GM12878 (cell line): Measurements from ENCODE around the gene CISTR. TPM values are rescaled to one million over a fixed set of nuclear protein-coding genes. Genes with fewer than 3 reads are reported as not detected.
"Not testable (repeated sequence)": the region's sequence is repeated elsewhere in the genome, so short reads cannot be mapped to it uniquely, and the experiment has no call there.

Source experiments
- ATAC-seq: fragments of 200-7000 bp; cut with Tn5 transposase; 3 replicates; pipeline ENCODE4 v1.9.1; 2020; ENCODE audit warnings: mild to moderate bottlenecking, moderate library complexity
- BruUV-seq: library from RNA; stranded (reverse); fragments of 400-500 nt; replicated peaks from 2 replicates; lab custom pipeline; 2021; lab: Mats Ljungman, UMichigan
- CTCF ChIA-PET: fragments of 300-600 bp; sonication (Branson Sonifier 250); formaldehyde crosslinking; extraction: SDS; loops from one replicate; lab custom pipeline; 2021; ENCODE audit warnings: inconsistent platforms; lab: Yijun Ruan, JAX
- POLR2A ChIA-PET: fragments of 350-600 bp; formaldehyde crosslinking; extraction: SDS; loops from one replicate; lab custom pipeline; 2021; ENCODE audit warnings: inconsistent platforms; lab: Charles Lee
- RAD21 ChIA-PET: fragments of 300-600 bp; sonication (Branson Sonifier 250); formaldehyde crosslinking; loops from one replicate; lab custom pipeline; 2023; ENCODE audit warnings: antibody characterized with exemption; ENCODE audit not compliant: unreplicated experiment; lab: Charles Lee
- SMC1A ChIA-PET: fragments of 300-600 bp; sonication (Branson Sonifier 250); formaldehyde crosslinking; loops from one replicate; lab custom pipeline; 2023; ENCODE audit not compliant: unreplicated experiment, uncharacterized antibody; lab: Charles Lee
- DNase-seq: peaks from one replicate; pipeline ENCODE4 v3.0.0-alpha.2; 2011; ENCODE audit warnings: low read depth, low spot score
- FAIRE-seq: peaks from 3 replicates; lab custom pipeline; 2011; peaks lifted over from hg19 to GRCh38; lab: Jason Lieb, UNC
- H2AFZ ChIP-seq: 2 replicates; pipeline ENCODE4 v1.6.0; 2011; ENCODE audit warnings: low read depth, low read length, control low read depth; ENCODE audit not compliant: control insufficient read depth
- H3K27ac ChIP-seq: 2 replicates; pipeline ENCODE4 v1.5.1; 2011; ENCODE audit warnings: control low read depth; ENCODE audit not compliant: control insufficient read depth, insufficient read depth
- H3K27me3 ChIP-seq, 2 experiments: replicated peaks in 1 of 2; 2 replicates each; pipeline versions ENCODE4 v1.6.0 to v1.6.1; 2011; ENCODE audit warnings: low read length in 1 of 2; ENCODE audit not compliant: control insufficient read depth in 2 of 2, insufficient read depth in 2 of 2
- H3K36me3 ChIP-seq, 2 experiments: 2 replicates each; pipeline ENCODE4 v1.5.1; 2011; ENCODE audit warnings: low read length in 1 of 2; ENCODE audit not compliant: control insufficient read depth in 2 of 2, insufficient read depth in 2 of 2
- H3K4me1 ChIP-seq: 2 replicates; pipeline ENCODE4 v1.6.1; 2011; ENCODE audit warnings: mild to moderate bottlenecking, low read length, moderate library complexity, mixed read lengths; ENCODE audit not compliant: control insufficient read depth, insufficient read depth
- H3K4me2 ChIP-seq: 2 replicates; pipeline ENCODE4 v1.6.0; 2011; ENCODE audit warnings: control low read depth; ENCODE audit not compliant: control insufficient read depth, insufficient read depth
- H3K4me3 ChIP-seq: fragments of 200-600 bp; sonication (generic); 2 replicates; pipeline ENCODE4 v1.5.1; 2016
- H3K79me2 ChIP-seq: 2 replicates; pipeline ENCODE4 v1.6.0; 2011; ENCODE audit warnings: low read length; ENCODE audit not compliant: control insufficient read depth, insufficient read depth
- H3K9ac ChIP-seq: 2 replicates; pipeline ENCODE4 v1.8.0; 2011; ENCODE audit warnings: low read length, control low read depth, mixed read lengths; ENCODE audit not compliant: control insufficient read depth, insufficient read depth
- H3K9me3 ChIP-seq: replicated peaks from 3 replicates; pipeline ENCODE4 v1.5.1; 2011; ENCODE audit warnings: mild to moderate bottlenecking, low read length; ENCODE audit not compliant: control insufficient read depth, insufficient read depth
- H4K20me1 ChIP-seq: 2 replicates; pipeline ENCODE4 v1.6.0; 2011; ENCODE audit not compliant: control insufficient read depth, insufficient read depth
- ATF2 ChIP-seq: IDR thresholded peaks from 2 replicates; pipeline ENCODE4 v1.6.1; 2012; ENCODE audit warnings: low read length, inconsistent platforms
- CBFB ChIP-seq: IDR thresholded peaks from 2 replicates; pipeline ENCODE4 v1.6.1; 2016; ENCODE audit warnings: antibody characterized with exemption, low read depth
- CUX1 ChIP-seq: IDR thresholded peaks from 2 replicates; pipeline ENCODE4 v1.6.1; 2012; ENCODE audit warnings: improper control_type of control experiment, low read depth, low read length; ENCODE audit not compliant: insufficient replicate concordance
- IKZF1 ChIP-seq: fragments of 450-650 bp; conservative IDR thresholded peaks from 2 replicates; pipeline ENCODE4 v1.6.1; 2017; ENCODE audit warnings: antibody characterized with exemption, mild to moderate bottlenecking
- WGBS: methylation state at CpG from one replicate; pipeline ENCODE4 v1.1.6; 2016; ENCODE audit warnings: low lambda C conversion rate; ENCODE audit not compliant: insufficient replicate concordance, insufficient coverage; ENCODE audit errors: missing lambda C conversion rate; 5-methylcytosine and 5-hydroxymethylcytosine counted together
- in situ Hi-C: fragments of 300-500 bp; cut with MboI; formaldehyde crosslinking; loops from 9 replicates; pipeline ENCODE4 v1.14.3; 2018; ENCODE audit warnings: mixed read lengths
- intact Hi-C: fragments of 100-400 bp; cut with micrococcal nuclease; formaldehyde crosslinking; loops from one replicate; pipeline ENCODE4 v1.14.2; 2022; ENCODE audit not compliant: unreplicated experiment
- polyA plus RNA-seq, 11 experiments: library from polyadenylated mRNA; depleted of rRNA in 4 of 11; unstranded in 6 of 11; stranded (reverse) in 5 of 11; fragments of >200 nt; fragmentation: Nextera tagmentation in 4 of 11; fragmentation: Illumina TruSeq in 1 of 11; extraction: Ambion mirVana in 4 of 11; extraction: Trizol in 1 of 11; gene quantifications; 1 replicate in 1 of 11; 2 replicates in 10 of 11; pipeline versions ENCODE4 v1.2.1 to v1.2.3, GENCODE V29; 2011 to 2016; ENCODE audit warnings: inconsistent platforms in 2 of 11, missing spikeins in 2 of 11, low read depth in 1 of 11
- total RNA-seq, 4 experiments: library from RNA; depleted of rRNA in 3 of 4; stranded (reverse); fragments of >200 nt in 3 of 4; fragmentation: Illumina TruSeq in 1 of 4; extraction: Trizol in 1 of 4; gene quantifications; 2 replicates each; pipeline versions ENCODE4 v1.2.1 to v1.2.3, GENCODE V29; 2013 to 2021

The CISTR gene
- total and polyA plus RNA-seq, 10 of the 15 experiments (the other 5 are each of a cell fraction or from before 2014, with no cell fraction given): 0.26 TPM; not detected in 9

GRCh38 chr12:53780323-53780722, 28.5 kb upstream of the CISTR start (continued):
- TF ChIP-seq CUX1 (no peak), IKZF1 (no peak), CBFB (no peak), ATF2 (no peak)

- BruUV-seq, ATAC-seq, H3K9ac ChIP-seq, H3K4me2 ChIP-seq, H2AFZ ChIP-seq, DNase-seq, POLR2A ChIA-PET, RAD21 ChIA-PET, H4K20me1 ChIP-seq, FAIRE-seq, H3K79me2 ChIP-seq, H3K4me3 ChIP-seq, H3K36me3 ChIP-seq, H3K4me1 ChIP-seq, H3K9me3 ChIP-seq, H3K27ac ChIP-seq, in situ Hi-C loops, intact Hi-C loops, H3K27me3 ChIP-seq: not testable (repeated sequence)
- WGBS: 67% methylated on average over 7 of the region's 7 CpGs
- SMC1A ChIA-PET: interaction anchor here (0.9 kb wide), 1 partner anchor 23 kb away, joined by 3 read pairs; no protein-coding TSS in a partner anchor
- CTCF ChIA-PET: interaction anchor here (0.8 to 2.0 kb wide), 9 partner anchors 9 to 35 kb away, joined by 3 to 6 read pairs (median 3); no protein-coding TSS in a partner anchor
These were observed 27.9 kb upstream of the CISTR start for GRCh38 chr12:53779679-53780078.
